OCI-LY7 (cell line): ENCODE results near the gene TNFSF4.

ENCODE experiments used
- EZH2phosphoT487 ChIP-seq: fragments of 200-600 bp; sonication (generic); IDR thresholded peaks from 2 replicates; pipeline ENCODE4 v1.6.1; 2018; ENCODE audit warnings: low read depth, borderline replicate concordance, mild to moderate bottlenecking, mixed run types, antibody characterized with exemption, low read length, moderate library complexity, mixed read lengths
- TF ChIP-seq, protein P1 (sequence below): fragments of 200-600 bp; sonication (generic); conservative IDR thresholded peaks from 2 replicates; pipeline ENCODE4 v1.5.1; 2014; ENCODE audit warnings: mild to moderate bottlenecking, antibody characterized with exemption, low read length, moderate library complexity, mixed read lengths

DNA sequence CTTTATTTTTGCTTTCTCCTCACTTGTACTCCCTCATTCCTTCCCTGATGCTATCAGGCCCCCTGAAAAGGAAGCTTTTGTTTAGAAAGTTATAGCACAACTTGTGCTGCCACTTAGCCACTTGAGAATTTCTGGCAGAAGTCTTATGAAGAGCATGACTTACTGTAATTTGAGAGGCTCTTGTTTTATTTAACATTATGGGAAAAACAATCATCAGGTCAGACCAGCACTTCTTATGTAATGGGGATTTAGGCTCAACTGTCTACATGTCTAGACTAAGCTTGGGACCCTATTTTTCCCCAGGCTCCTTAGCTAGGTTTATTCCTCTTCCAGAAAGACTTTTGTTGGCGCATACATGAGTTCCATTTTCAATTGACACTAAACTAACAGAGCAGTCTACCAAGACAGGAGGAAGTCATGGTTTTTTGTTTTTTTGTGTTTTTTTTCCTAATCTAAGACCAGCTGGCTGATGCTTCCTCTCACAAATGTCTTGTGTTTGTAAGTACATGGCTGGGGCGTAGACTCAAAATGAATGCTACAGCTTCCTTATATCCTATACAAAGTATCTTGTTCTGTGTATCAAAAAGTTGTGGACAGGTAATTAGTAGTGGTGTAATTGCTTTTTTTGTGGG lies 31.5 kb downstream of the TNFSF4 start:
- TF ChIP-seq, protein P1, sequence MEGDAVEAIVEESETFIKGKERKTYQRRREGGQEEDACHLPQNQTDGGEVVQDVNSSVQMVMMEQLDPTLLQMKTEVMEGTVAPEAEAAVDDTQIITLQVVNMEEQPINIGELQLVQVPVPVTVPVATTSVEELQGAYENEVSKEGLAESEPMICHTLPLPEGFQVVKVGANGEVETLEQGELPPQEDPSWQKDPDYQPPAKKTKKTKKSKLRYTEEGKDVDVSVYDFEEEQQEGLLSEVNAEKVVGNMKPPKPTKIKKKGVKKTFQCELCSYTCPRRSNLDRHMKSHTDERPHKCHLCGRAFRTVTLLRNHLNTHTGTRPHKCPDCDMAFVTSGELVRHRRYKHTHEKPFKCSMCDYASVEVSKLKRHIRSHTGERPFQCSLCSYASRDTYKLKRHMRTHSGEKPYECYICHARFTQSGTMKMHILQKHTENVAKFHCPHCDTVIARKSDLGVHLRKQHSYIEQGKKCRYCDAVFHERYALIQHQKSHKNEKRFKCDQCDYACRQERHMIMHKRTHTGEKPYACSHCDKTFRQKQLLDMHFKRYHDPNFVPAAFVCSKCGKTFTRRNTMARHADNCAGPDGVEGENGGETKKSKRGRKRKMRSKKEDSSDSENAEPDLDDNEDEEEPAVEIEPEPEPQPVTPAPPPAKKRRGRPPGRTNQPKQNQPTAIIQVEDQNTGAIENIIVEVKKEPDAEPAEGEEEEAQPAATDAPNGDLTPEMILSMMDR, result no peak
- no peak for TF ChIP-seq EZH2phosphoT487
